ENCODE results near the gene KRT36.

The KRT36 gene

DNA sequence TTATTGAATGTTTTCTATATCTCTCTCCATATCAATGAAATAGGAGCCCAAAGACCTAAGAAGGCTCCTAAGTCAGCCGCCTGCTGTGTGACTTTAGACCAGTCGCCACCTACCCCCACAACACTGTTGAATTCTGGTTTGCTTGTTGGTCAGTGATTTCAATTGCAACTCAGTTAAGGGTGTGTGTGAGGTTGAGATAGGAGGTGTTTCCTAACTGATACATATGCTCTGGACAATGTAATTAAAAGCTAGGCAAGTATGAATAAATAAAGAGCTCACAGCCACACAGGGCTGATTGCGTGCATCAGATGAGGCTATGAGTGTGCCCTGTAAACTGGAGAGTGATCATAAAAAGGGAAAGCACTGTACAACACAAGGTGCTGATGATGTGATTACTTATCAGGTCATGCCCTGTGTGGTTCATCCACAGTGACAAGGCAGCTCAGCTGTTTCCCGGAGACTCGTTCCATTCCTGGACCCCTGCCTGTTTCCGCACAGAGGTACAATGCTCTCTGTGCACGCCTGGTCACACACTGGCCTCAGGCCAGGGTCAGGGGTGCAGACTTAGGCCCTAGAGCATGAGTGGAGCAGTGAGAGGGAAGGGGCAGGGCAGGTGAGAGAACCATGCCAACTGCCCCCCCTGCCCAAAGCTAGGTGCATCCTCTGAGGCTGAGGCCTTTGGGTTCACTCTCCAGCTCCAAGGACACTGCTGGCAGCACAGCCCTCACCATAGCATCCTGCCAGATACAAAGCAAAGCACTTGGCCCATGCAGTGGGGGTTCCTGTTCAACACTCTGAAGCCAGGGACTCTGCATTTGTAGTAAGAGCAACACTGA, 5.5 kb downstream of the KRT36 start:
- Histone ChIP-seq H3K4me1 (ENCODE audit: control insufficient read depth, insufficient read depth, low read length) (no peaks in the 10 kb centered on the region), H3K9ac (ENCODE audit: low read length) (no peak overlapping the region), H3K36me3 (ENCODE audit: control insufficient read depth, insufficient read depth, low read length) (no peaks in the 10 kb centered on the region), H3K27ac (ENCODE audit: low read depth, low read length) (no peak overlapping the region), H3K9me3 (ENCODE audit: control insufficient read depth, insufficient read depth, low read depth, low read length) (no peaks in the 10 kb centered on the region), H3K4me3 (ENCODE audit: low read depth, low read length) (no peak overlapping the region), H3K27me3 (ENCODE audit: control insufficient read depth, insufficient read depth, low read length) (peaks cover 9% of the 10 kb centered on the region)

DNA sequence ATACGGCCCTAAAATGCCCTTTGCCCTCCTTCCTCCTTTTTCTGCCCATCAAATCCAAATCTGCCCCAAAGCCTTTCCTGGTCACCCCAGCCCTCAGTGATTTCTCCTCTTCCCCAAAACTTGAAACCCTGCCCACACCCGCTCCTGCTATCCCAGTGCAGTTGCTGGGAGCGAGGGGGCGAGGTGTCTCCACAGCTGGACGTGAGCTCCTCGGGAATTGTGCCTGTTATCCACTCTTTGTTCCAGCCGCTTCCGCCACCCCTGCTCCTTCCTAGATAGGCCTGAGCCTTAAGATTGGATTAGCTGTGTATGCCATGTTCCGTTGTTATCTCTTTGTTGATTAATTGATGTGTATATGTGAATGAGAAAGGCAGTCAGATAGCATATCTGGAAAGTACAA, 6.2 kb downstream of the KRT36 start:
- Histone ChIP-seq H3K9ac (ENCODE audit: low read length) (no peak overlapping the region), H3K4me1 (ENCODE audit: control insufficient read depth, insufficient read depth, low read length) (no peaks in the 10 kb centered on the region), H3K27ac (ENCODE audit: low read depth, low read length) (no peak overlapping the region), H3K36me3 (ENCODE audit: control insufficient read depth, insufficient read depth, low read length) (no peaks in the 10 kb centered on the region), H3K27me3 (ENCODE audit: control insufficient read depth, insufficient read depth, low read length) (peaks cover 9% of the 10 kb centered on the region), H3K9me3 (ENCODE audit: control insufficient read depth, insufficient read depth, low read depth, low read length) (no peaks in the 10 kb centered on the region), H3K4me3 (ENCODE audit: low read depth, low read length) (no peak overlapping the region)

DNA sequence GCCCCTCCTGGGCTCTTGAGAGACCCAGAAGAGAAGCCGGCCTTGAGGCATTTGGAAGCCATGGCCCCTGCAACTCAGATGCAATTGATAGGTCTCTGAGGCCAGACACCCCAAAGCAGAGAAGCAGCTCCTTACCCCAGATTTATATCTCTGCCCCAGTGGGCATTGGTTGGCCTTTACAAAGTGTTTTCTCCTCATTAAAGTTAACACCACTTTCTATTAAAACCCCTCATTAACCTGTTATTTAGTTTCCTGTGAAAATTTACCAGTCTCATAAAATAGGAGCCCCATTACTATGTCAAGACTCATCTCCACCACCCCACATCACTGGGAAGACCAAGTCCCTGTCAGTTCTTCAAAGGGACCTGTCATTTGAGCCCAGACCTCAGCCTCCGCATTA, 8.7 kb downstream of the KRT36 start, which contains the start of gene KRT35:
TSS of gene KRT35 (minus strand) at position 116 of the 400 bp plus-strand sequence. CDS start at position 62, 54 bp downstream.
- Histone ChIP-seq H3K9ac (ENCODE audit: low read length) (no peak within 1 kb of the TSS), H3K4me3 (ENCODE audit: low read depth, low read length) (no peak within 1 kb of the TSS), H3K36me3 (ENCODE audit: control insufficient read depth, insufficient read depth, low read length) (no peaks in the 10 kb centered on the region), H3K9me3 (ENCODE audit: control insufficient read depth, insufficient read depth, low read depth, low read length) (no peaks in the 10 kb centered on the region), H3K27ac (ENCODE audit: low read depth, low read length) (no peak within 1 kb of the TSS), H3K27me3 (ENCODE audit: control insufficient read depth, insufficient read depth, low read length) (no peaks in the 10 kb centered on the region), H3K4me1 (ENCODE audit: control insufficient read depth, insufficient read depth, low read length) (no peaks in the 10 kb centered on the region)

DNA sequence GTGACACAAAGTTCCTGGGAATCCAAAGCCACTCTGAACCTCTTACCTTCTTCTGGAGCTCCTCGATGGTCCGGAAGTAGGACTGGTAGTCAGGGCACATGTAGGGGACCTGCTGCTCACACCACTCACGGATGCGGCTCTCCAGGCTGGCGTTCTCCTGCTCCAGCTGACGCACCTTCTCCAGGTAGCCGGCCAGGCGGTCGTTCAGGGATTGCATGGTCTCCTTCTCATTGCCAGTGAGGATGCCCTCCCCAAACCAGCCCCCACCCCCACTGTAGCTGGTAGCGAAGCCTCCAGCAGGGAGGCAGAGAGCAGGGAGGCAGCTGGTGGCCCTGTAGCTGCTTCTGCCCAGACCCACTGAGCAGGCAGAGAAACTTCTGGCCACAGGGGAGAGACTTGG, 9.1 kb downstream of the KRT36 start:
- H3K27me3 ChIP-seq (ENCODE audit: control insufficient read depth, insufficient read depth, low read length), result no peaks in the 10 kb centered on the region
- no peaks in the 10 kb centered on the region for H3K36me3 ChIP-seq (ENCODE audit: control insufficient read depth, insufficient read depth, low read length)

DNA sequence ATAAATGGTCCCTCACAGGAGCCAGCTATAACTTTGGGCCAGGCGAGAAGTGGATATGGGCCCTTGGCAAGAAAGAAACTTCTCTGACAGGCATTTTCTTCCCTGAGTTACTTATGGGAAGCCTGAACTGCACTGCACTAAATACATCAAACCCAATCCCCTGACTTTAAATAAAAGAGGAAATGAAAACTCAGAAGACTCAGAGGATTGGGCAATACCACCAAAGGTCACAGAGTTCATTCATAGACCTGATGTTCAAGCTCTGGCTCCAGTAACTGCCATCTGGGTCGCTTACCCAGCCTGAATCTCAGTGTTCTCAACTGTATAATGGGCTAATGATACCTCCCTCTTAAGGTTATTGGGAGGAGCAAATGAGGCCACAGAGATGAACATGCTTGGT, 9.6 kb downstream of the KRT36 start:
- Histone ChIP-seq H3K4me1 (ENCODE audit: control insufficient read depth, insufficient read depth, low read length) (no peaks in the 10 kb centered on the region), H3K36me3 (ENCODE audit: control insufficient read depth, insufficient read depth, low read length) (no peaks in the 10 kb centered on the region), H3K27me3 (ENCODE audit: control insufficient read depth, insufficient read depth, low read length) (no peaks in the 10 kb centered on the region), H3K27ac (ENCODE audit: low read depth, low read length) (no peak overlapping the region), H3K4me3 (ENCODE audit: low read depth, low read length) (no peak overlapping the region), H3K9ac (ENCODE audit: low read length) (no peak overlapping the region), H3K9me3 (ENCODE audit: control insufficient read depth, insufficient read depth, low read depth, low read length) (no peaks in the 10 kb centered on the region)

More for the DNA sequence above, 9.1 kb downstream of the KRT36 start:
- Histone ChIP-seq H3K4me3 (ENCODE audit: low read depth, low read length) (no peak overlapping the region), H3K9ac (ENCODE audit: low read length) (no peak overlapping the region), H3K27ac (ENCODE audit: low read depth, low read length) (no peak overlapping the region), H3K4me1 (ENCODE audit: control insufficient read depth, insufficient read depth, low read length) (no peaks in the 10 kb centered on the region), H3K9me3 (ENCODE audit: control insufficient read depth, insufficient read depth, low read depth, low read length) (no peaks in the 10 kb centered on the region)

DNA sequence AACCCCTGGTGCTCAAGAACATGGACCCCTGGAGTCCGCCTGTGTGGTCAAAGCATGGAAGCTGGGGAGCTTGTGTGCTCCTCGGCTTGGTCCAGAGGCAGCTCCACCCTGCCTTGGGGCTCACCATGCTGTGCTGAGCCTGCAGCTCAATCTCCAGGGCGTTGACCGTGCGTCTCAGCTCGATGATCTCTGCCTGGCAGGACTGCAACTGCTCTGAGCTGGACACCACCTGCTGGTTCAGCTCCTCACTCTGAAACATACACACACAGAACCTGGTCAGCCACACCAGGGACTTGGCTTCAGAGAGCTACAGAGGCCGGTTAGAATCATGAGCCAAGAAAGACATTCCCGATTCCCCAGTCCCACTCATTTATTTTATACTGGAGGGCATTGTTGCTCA, 11.5 kb downstream of the KRT36 start:
- H3K9me3 ChIP-seq (ENCODE audit: control insufficient read depth, insufficient read depth, low read depth, low read length), result no peaks in the 10 kb centered on the region
- no peaks in the 10 kb centered on the region for H3K4me1 ChIP-seq (ENCODE audit: control insufficient read depth, insufficient read depth, low read length)
- H3K36me3 ChIP-seq (ENCODE audit: control insufficient read depth, insufficient read depth, low read length), result no peaks in the 10 kb centered on the region
- H3K9ac ChIP-seq (ENCODE audit: low read length), result no peak overlapping the region
- H3K27ac ChIP-seq (ENCODE audit: low read depth, low read length), result no peak overlapping the region
- no peak overlapping the region for H3K4me3 ChIP-seq (ENCODE audit: low read depth, low read length)
- H3K27me3 ChIP-seq (ENCODE audit: control insufficient read depth, insufficient read depth, low read length), result no peaks in the 10 kb centered on the region

DNA sequence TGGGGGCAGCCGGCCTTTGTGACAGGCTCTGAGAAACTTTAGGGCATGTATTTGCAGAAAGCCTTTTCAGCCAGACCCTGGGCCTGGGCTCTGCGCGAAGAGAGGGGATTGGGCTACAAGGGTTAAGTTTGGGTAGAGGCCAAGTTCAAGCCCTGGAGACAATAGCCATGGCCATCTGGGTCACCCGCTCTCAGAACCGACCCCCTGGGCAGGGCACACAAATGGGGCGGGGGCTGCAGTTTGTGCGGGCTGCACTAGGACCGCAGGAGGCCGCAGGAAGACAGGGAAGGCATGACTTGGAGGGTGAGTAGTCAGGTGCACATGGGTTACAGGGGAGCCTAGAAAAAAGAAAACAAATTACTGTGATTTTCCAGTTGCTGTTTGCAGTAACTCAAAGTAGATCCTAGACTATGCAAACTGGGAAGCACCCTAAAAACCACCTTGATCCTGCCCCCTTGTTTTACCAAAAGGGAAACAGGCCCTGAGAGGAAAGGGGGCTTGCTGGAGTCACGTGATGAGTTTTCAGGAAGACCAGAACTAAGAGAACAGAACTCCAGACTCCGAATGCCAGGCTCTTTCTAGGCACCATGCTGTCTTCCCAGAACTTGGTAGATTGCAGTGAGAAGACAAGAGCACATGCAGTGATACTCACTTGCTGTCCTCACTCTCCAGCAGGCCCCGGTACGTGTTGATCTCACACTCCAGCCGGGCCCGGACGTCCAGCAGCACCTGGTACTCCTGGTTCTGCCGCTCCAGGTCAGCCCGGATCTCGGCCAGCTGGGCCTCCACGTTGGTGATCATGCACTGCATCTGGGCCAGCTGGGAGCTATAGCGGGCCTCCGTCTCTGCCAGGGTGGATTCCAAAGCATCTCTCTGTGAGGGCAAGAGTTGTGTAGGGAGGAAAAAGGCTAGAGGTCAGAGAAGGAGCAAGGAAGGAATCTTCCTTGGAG, 12.6 kb downstream of the KRT36 start:
- Histone ChIP-seq H3K27me3 (ENCODE audit: control insufficient read depth, insufficient read depth, low read length) (no peaks in the 10 kb centered on the region), H3K4me3 (ENCODE audit: low read depth, low read length) (no peak overlapping the region), H3K27ac (ENCODE audit: low read depth, low read length) (no peak overlapping the region), H3K9me3 (ENCODE audit: control insufficient read depth, insufficient read depth, low read depth, low read length) (no peaks in the 10 kb centered on the region), H3K9ac (ENCODE audit: low read length) (no peak overlapping the region), H3K4me1 (ENCODE audit: control insufficient read depth, insufficient read depth, low read length) (no peaks in the 10 kb centered on the region), H3K36me3 (ENCODE audit: control insufficient read depth, insufficient read depth, low read length) (no peaks in the 10 kb centered on the region)

DNA sequence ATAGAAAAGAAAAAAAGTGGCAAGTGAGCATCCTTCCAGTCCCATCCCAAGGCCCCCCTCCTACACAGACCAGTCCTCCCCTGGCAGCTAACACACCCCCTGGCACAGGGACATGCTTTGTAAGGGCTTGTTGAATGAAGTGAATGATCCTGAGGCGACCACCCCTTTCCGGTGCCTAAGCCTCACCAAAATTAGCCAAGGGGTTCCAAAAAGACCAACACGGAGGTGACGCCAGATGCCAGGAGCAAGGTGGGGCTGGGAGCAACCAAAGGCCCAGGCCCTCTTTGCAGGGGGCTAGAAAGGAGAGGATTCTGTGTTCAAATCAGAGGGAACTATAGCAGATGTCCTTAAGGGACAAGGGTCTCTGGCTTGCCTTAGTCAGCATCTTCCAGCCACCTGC, 14.3 kb downstream of the KRT36 start:
- peaks cover 8% of the 10 kb centered on the region; the same call in 1 of the 2 replicates for H3K9me3 ChIP-seq (ENCODE audit: control insufficient read depth, insufficient read depth, low read depth, low read length)
- no peaks in the 10 kb centered on the region for H3K4me1 ChIP-seq (ENCODE audit: control insufficient read depth, insufficient read depth, low read length)
- H3K36me3 ChIP-seq (ENCODE audit: control insufficient read depth, insufficient read depth, low read length), result no peaks in the 10 kb centered on the region
- H3K27me3 ChIP-seq (ENCODE audit: control insufficient read depth, insufficient read depth, low read length), result no peaks in the 10 kb centered on the region
- no peak overlapping the region for H3K9ac ChIP-seq (ENCODE audit: low read length)
- H3K4me3 ChIP-seq (ENCODE audit: low read depth, low read length), result no peak overlapping the region
- no peak overlapping the region for H3K27ac ChIP-seq (ENCODE audit: low read depth, low read length)

DNA sequence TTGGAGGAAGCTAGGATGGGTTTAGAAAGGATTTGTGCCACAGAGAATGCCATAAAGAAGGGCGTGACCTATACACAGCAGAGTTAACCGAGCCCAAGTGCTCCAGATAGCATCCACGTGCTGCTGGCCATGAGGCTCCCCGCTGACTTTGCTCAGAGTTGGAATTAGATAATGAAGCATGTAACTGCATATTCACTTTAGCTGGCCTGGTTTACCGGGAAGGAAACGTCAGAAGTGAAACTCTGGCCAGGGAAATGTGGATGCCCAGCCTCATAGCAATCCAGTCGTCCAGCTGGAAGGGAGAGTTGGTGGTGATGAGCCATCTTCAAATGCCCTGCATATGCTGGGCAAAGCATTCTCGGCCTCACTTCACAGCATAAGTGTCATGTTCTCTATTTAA, 14.8 kb downstream of the KRT36 start:
- H3K36me3 ChIP-seq (ENCODE audit: control insufficient read depth, insufficient read depth, low read length), result no peaks in the 10 kb centered on the region
- no peak overlapping the region for H3K9ac ChIP-seq (ENCODE audit: low read length)
- H3K27ac ChIP-seq (ENCODE audit: low read depth, low read length), result no peak overlapping the region
- H3K4me3 ChIP-seq (ENCODE audit: low read depth, low read length), result no peak overlapping the region
- H3K27me3 ChIP-seq (ENCODE audit: control insufficient read depth, insufficient read depth, low read length), result no peaks in the 10 kb centered on the region
- peaks cover 8% of the 10 kb centered on the region; the same call in 1 of the 2 replicates for H3K9me3 ChIP-seq (ENCODE audit: control insufficient read depth, insufficient read depth, low read depth, low read length)
- H3K4me1 ChIP-seq (ENCODE audit: control insufficient read depth, insufficient read depth, low read length), result no peaks in the 10 kb centered on the region

DNA sequence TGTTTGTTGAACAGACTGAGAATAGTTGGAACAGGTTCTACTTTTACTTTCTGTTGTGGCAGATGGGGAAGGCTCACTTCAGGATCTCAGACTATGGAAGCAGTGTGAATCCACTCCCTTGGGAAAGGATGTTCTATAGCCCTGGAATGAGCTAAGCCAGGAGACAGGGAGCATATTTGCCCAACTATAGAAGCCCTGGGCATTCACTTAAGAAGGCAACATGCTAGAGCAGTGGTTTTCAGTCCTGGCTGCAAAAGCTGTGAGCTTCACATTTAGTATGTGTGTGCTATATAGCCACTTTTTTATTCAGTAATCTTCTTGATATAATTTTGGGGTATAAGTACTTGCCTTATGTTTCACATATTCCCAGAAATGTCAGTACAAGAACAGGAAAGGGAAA, 21.4 kb downstream of the KRT36 start:
- H3K9me3 ChIP-seq (ENCODE audit: control insufficient read depth, insufficient read depth, low read depth, low read length), result peaks cover 17% of the 10 kb centered on the region

DNA sequence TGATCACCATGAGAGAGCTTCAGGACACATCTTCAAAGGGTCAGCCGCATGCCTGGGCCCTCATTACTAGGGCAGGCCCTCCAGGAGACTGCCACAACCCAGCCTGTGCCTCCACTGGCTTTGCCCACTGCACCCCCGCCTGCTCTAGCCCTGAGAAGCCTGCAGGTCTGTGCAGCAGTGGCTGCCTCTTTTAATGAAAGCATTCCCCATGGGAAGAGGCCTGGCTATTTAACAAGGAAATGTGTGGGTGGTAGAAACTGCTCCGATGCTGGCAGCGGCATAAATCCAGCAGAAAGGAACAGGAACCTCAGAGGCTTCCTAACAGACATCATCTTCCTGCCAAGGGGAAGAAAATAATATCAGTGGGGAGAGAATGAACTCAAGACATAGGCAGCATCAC, 22.1 kb downstream of the KRT36 start:
- Histone ChIP-seq H3K9ac (ENCODE audit: low read length) (no peak overlapping the region), H3K4me3 (ENCODE audit: low read depth, low read length) (no peak overlapping the region), H3K9me3 (ENCODE audit: control insufficient read depth, insufficient read depth, low read depth, low read length) (peaks cover 17% of the 10 kb centered on the region), H3K27me3 (ENCODE audit: control insufficient read depth, insufficient read depth, low read length) (no peaks in the 10 kb centered on the region), H3K36me3 (ENCODE audit: control insufficient read depth, insufficient read depth, low read length) (no peaks in the 10 kb centered on the region), H3K27ac (ENCODE audit: low read depth, low read length) (no peak overlapping the region), H3K4me1 (ENCODE audit: control insufficient read depth, insufficient read depth, low read length) (no peaks in the 10 kb centered on the region)

More for the DNA sequence above, 21.4 kb downstream of the KRT36 start:
- H3K9ac ChIP-seq (ENCODE audit: low read length), result no peak overlapping the region
- no peaks in the 10 kb centered on the region for H3K27me3 ChIP-seq (ENCODE audit: control insufficient read depth, insufficient read depth, low read length)
- H3K4me3 ChIP-seq (ENCODE audit: low read depth, low read length), result no peak overlapping the region
- H3K36me3 ChIP-seq (ENCODE audit: control insufficient read depth, insufficient read depth, low read length), result no peaks in the 10 kb centered on the region
- H3K27ac ChIP-seq (ENCODE audit: low read depth, low read length), result no peak overlapping the region
- no peaks in the 10 kb centered on the region for H3K4me1 ChIP-seq (ENCODE audit: control insufficient read depth, insufficient read depth, low read length)
